K562 (cell line): ENCODE data around the gene LRRC51. TPM values are rescaled to one million over a fixed set of nuclear protein-coding genes. Genes with fewer than 3 reads are reported as not detected.

Experiments used
- DMBX1 ChIP-seq: fragments of 250-450 bp; sonication (Bioruptor Pico); IDR thresholded peaks from 2 replicates; pipeline ENCODE4 v1.8.0; 2022; ENCODE audit warnings: inconsistent platforms, mild to moderate bottlenecking, moderate library complexity, borderline replicate concordance
- ETS1 ChIP-seq: conservative IDR thresholded peaks from 2 replicates; pipeline ENCODE4 v1.6.1; 2011; ENCODE audit warnings: low read depth, mild to moderate bottlenecking, low read length; ENCODE audit not compliant: control insufficient read depth
- HINFP ChIP-seq: fragments of 450-650 bp; conservative IDR thresholded peaks from 2 replicates; pipeline ENCODE4 v1.6.1; 2016; ENCODE audit warnings: missing genetic modification characterization, low read depth, mild to moderate bottlenecking, control low read depth, missing compliant biosample characterization
- HMGXB4 ChIP-seq: sonication (generic); formaldehyde crosslinking; IDR thresholded peaks from 2 replicates; pipeline ENCODE4 v1.8.1; 2023; ENCODE audit warnings: mild to moderate bottlenecking, missing genetic modification reagents
- JUND ChIP-seq, 2 experiments: IDR thresholded peaks; 2 replicates in 1 of 2; 3 replicates in 1 of 2; pipeline ENCODE4 v1.6.1; 2011; ENCODE audit warnings: borderline replicate concordance in 2 of 2, low read depth in 2 of 2, low read length in 2 of 2, improper control_type of control experiment in 1 of 2, missing biosample characterization in 1 of 2, missing genetic modification characterization in 1 of 2, missing genetic modification reagents in 1 of 2
- LEF1 ChIP-seq: fragments of 450-650 bp; IDR thresholded peaks from 2 replicates; pipeline ENCODE4 v1.6.1; 2016; ENCODE audit warnings: mild to moderate bottlenecking
- NONO ChIP-seq, 2 experiments: fragments of 200-400 bp in 1 of 2; fragments of 450-650 bp in 1 of 2; formaldehyde crosslinking in 1 of 2; IDR thresholded peaks; 2 replicates each; pipeline ENCODE4 v1.6.1; 2017; ENCODE audit warnings: low read depth in 2 of 2, mild to moderate bottlenecking in 2 of 2, moderate library complexity in 2 of 2, low read length in 1 of 2
- NR2C2 ChIP-seq, 2 experiments: fragments of 200-800 bp in 1 of 2; sonication (Bioruptor generic) in 1 of 2; sonication (generic) in 1 of 2; formaldehyde crosslinking in 1 of 2; IDR thresholded peaks; 2 replicates each; pipeline versions ENCODE4 v1.6.1 to v1.8.0; 2016 to 2022; ENCODE audit warnings: mild to moderate bottlenecking in 1 of 2, missing compliant biosample characterization in 1 of 2, missing genetic modification characterization in 1 of 2, missing genetic modification reagents in 1 of 2
- POLR2B ChIP-seq: fragments of 450-650 bp; IDR thresholded peaks from 2 replicates; pipeline ENCODE4 v1.6.1; 2018; ENCODE audit warnings: low read depth; ENCODE audit not compliant: partially characterized antibody
- SAFB ChIP-seq: fragments of 200-400 bp; formaldehyde crosslinking; IDR thresholded peaks from 2 replicates; pipeline ENCODE4 v1.6.1; 2017; ENCODE audit warnings: low read depth, low read length, borderline replicate concordance
- TAF7 ChIP-seq: fragments of 450-650 bp; IDR thresholded peaks from 2 replicates; pipeline ENCODE4 v1.6.1; 2016; ENCODE audit warnings: missing genetic modification characterization, missing compliant biosample characterization
- ZC3H4 ChIP-seq: sonication (generic); formaldehyde crosslinking; IDR thresholded peaks from 2 replicates; pipeline ENCODE4 v1.9.0; 2021; ENCODE audit warnings: missing genetic modification reagents, borderline replicate concordance
- ZEB2 ChIP-seq: fragments of 450-650 bp; IDR thresholded peaks from 2 replicates; pipeline ENCODE4 v1.6.1; 2016
- ZKSCAN8 ChIP-seq: fragments of 200-800 bp; sonication (Bioruptor generic); IDR thresholded peaks from 2 replicates; pipeline ENCODE4 v1.6.1; 2016; ENCODE audit warnings: missing genetic modification characterization, missing compliant biosample characterization
- ZNF696 ChIP-seq: fragments of 250-450 bp; sonication (Bioruptor Pico); conservative IDR thresholded peaks from 2 replicates; pipeline ENCODE4 v1.4.0; 2020; ENCODE audit warnings: mild to moderate bottlenecking, moderate library complexity
- ZNF830 ChIP-seq: fragments of 250-450 bp; sonication (Bioruptor Pico); IDR thresholded peaks from 2 replicates; pipeline ENCODE4 v1.5.0; 2021; ENCODE audit warnings: mild to moderate bottlenecking
- polyA plus RNA-seq, 8 experiments: library from polyadenylated mRNA; depleted of rRNA in 4 of 8; stranded (reverse) in 5 of 8; unstranded in 3 of 8; fragments of >200 nt; fragmentation: Nextera tagmentation in 2 of 8; fragmentation: Illumina TruSeq in 1 of 8; extraction: Ambion mirVana in 2 of 8; extraction: Trizol in 1 of 8; gene quantifications; 2 replicates each; pipeline versions ENCODE4 v1.2.1 to v1.2.3, GENCODE V29; 2011 to 2014; ENCODE audit warnings: inconsistent platforms in 1 of 8, missing spikeins in 1 of 8
- total RNA-seq, 7 experiments: library from RNA; depleted of rRNA in 6 of 7; stranded (reverse); fragments of >200 nt in 6 of 7; fragmentation: Illumina TruSeq in 2 of 7; extraction: Trizol in 2 of 7; gene quantifications; 2 replicates each; pipeline versions ENCODE4 v1.2.1 to v1.2.3, GENCODE V29; 2011 to 2021; ENCODE audit warnings: low replicate concordance in 1 of 7
- TF ChIP-seq, protein P1 (sequence below): fragments of 150-350 bp; conservative IDR thresholded peaks from 2 replicates; pipeline ENCODE4 v1.6.1; 2014; ENCODE audit warnings: low read length
- TF ChIP-seq, protein P2 (sequence below): fragments of 250-450 bp; sonication (Bioruptor Pico); IDR thresholded peaks from 2 replicates; pipeline ENCODE4 v1.5.0; 2020; ENCODE audit warnings: mild to moderate bottlenecking, borderline replicate concordance

Gene LRRC51
- total and polyA plus RNA-seq, 9 of the 15 experiments (the other 6 are each of a cell fraction or from before 2014, with no cell fraction given), result 4.7 to 10.6 (median 5.6) TPM

- TF ChIP-seq HMGXB4 (CRISPR knock-in tag) (no peak), ZC3H4 (CRISPR knock-in tag) (no peak), NR2C2 (CRISPR knock-in tag; IDR thresholded peaks at IDR 0.05) (no peak), NR2C2 (tag; IDR thresholded peaks at IDR 0.05) (no peak), POLR2B (peak; percentile 7), ETS1 (no peak), ZNF830 (CRISPR knock-in tag) (no peak), HINFP (tag) (0 out of 2 replicates have a peak, but pooled peaks have one; percentile 32), ZKSCAN8 (CRISPR knock-in tag) (peak; percentile 57; the same call in 1 of the 2 replicates), LEF1 (no peak), NONO (IDR thresholded peaks at IDR 0.05; ENCODE audit: low read depth in 2 of 2, low read length in 1 of 2) (no peak), ZNF696 (CRISPR knock-in tag) (no peak), TAF7 (tag) (no peak), ZEB2 (no peak), JUND (IDR thresholded peaks at IDR 0.05; ENCODE audit: borderline replicate concordance, low read depth, low read length) (no peak), JUND (tag; IDR thresholded peaks at IDR 0.05; ENCODE audit: borderline replicate concordance, low read depth, low read length) (peak; percentile 31; the same call in 1 of the 3 replicates), SAFB (no peak), DMBX1 (CRISPR knock-in tag) (0 out of 2 replicates have a peak, but pooled peaks have one; percentile 2)
- TF ChIP-seq, protein P1, sequence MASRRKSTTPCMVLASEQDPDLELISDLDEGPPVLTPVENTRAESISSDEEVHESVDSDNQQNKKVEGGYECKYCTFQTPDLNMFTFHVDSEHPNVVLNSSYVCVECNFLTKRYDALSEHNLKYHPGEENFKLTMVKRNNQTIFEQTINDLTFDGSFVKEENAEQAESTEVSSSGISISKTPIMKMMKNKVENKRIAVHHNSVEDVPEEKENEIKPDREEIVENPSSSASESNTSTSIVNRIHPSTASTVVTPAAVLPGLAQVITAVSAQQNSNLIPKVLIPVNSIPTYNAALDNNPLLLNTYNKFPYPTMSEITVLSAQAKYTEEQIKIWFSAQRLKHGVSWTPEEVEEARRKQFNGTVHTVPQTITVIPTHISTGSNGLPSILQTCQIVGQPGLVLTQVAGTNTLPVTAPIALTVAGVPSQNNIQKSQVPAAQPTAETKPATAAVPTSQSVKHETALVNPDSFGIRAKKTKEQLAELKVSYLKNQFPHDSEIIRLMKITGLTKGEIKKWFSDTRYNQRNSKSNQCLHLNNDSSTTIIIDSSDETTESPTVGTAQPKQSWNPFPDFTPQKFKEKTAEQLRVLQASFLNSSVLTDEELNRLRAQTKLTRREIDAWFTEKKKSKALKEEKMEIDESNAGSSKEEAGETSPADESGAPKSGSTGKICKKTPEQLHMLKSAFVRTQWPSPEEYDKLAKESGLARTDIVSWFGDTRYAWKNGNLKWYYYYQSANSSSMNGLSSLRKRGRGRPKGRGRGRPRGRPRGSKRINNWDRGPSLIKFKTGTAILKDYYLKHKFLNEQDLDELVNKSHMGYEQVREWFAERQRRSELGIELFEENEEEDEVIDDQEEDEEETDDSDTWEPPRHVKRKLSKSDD, result no peak
- TF ChIP-seq, protein P2, sequence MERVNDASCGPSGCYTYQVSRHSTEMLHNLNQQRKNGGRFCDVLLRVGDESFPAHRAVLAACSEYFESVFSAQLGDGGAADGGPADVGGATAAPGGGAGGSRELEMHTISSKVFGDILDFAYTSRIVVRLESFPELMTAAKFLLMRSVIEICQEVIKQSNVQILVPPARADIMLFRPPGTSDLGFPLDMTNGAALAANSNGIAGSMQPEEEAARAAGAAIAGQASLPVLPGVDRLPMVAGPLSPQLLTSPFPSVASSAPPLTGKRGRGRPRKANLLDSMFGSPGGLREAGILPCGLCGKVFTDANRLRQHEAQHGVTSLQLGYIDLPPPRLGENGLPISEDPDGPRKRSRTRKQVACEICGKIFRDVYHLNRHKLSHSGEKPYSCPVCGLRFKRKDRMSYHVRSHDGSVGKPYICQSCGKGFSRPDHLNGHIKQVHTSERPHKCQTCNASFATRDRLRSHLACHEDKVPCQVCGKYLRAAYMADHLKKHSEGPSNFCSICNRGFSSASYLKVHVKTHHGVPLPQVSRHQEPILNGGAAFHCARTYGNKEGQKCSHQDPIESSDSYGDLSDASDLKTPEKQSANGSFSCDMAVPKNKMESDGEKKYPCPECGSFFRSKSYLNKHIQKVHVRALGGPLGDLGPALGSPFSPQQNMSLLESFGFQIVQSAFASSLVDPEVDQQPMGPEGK (CRISPR knock-in tag), result no peak
These were observed 23.1 kb downstream of the LRRC51 start (continued) for GRCh38 chr11:72103754-72104167.
